Upper lobe of left lung (tissue), 6 donors: Measurements from ENCODE around the gene ZNF740. TPM values are rescaled to one million over a fixed set of nuclear protein-coding genes. Genes with fewer than 3 reads are reported as not detected.
A peak's percentile ranks its signal among the peaks of the same experiment; 100 is the strongest.

Source experiments
- ATAC-seq, 2 donors: fragments of 200-7000 bp; cut with Tn5 transposase; one replicate each; pipeline ENCODE4 v1.9.1; 2022; ENCODE audit warnings: mild to moderate bottlenecking in 2 of 2, moderate library complexity in 2 of 2; ENCODE audit not compliant: low FRiP score in 2 of 2
- DNase-seq, 2 donors: peaks; one replicate each; pipeline ENCODE4 v3.0.0-alpha.2; 2019 to 2020
- H3K27ac ChIP-seq, 4 donors: fragments of 200-600 bp; sonication (generic); one replicate each; pipeline ENCODE4 v1.5.1; 2016 to 2019
- H3K27me3 ChIP-seq, 4 donors: fragments of 200-600 bp; sonication (generic); one replicate each; pipeline ENCODE4 v1.5.1; 2017 to 2019
- H3K36me3 ChIP-seq, 4 donors: fragments of 200-600 bp; sonication (generic); one replicate each; pipeline ENCODE4 v1.5.1; 2016 to 2019
- H3K4me1 ChIP-seq, 4 donors: fragments of 200-600 bp; sonication (generic); one replicate each; pipeline ENCODE4 v1.5.1; 2018 to 2019
- H3K4me3 ChIP-seq, 4 donors: fragments of 200-600 bp; sonication (generic); one replicate each; pipeline ENCODE4 v1.5.1; 2017 to 2019; ENCODE audit warnings: mild to moderate bottlenecking in 2 of 4, moderate library complexity in 1 of 4
- H3K9me3 ChIP-seq, 4 donors: fragments of 200-600 bp; sonication (generic); one replicate each; pipeline ENCODE4 v1.5.1; 2018 to 2019
- CTCF ChIP-seq, 6 experiments: fragments of 450-650 bp in 4 of 6; fragments of 200-600 bp in 2 of 6; sonication (generic) in 2 of 6; IDR thresholded peaks; one replicate each; pipeline ENCODE4 v1.5.1; 2016 to 2019; ENCODE audit warnings: antibody characterized with exemption in 6 of 6
- EP300 ChIP-seq, 4 donors: sonication (generic); formaldehyde crosslinking; IDR thresholded peaks; one replicate each; pipeline ENCODE4 v1.5.1; 2017; ENCODE audit warnings: antibody characterized with exemption in 4 of 4, control low read depth in 2 of 4
- POLR2A ChIP-seq, 4 donors: fragments of 450-650 bp; IDR thresholded peaks; one replicate each; pipeline ENCODE4 v1.5.1; 2016 to 2017; ENCODE audit warnings: antibody characterized with exemption in 4 of 4, mild to moderate bottlenecking in 2 of 4
- POLR2AphosphoS5 ChIP-seq, 2 donors: sonication (generic); formaldehyde crosslinking; IDR thresholded peaks; one replicate each; pipeline ENCODE4 v1.5.1; 2017; ENCODE audit warnings: antibody characterized with exemption in 2 of 2
- WGBS, 2 donors: methylation state at CpG; one replicate each; pipeline ENCODE4 v1.1.5; 2017 to 2018; 5-methylcytosine and 5-hydroxymethylcytosine counted together
- total RNA-seq, 6 donors: library from RNA; depleted of rRNA in 4 of 6; stranded (reverse); fragments of >200 nt in 4 of 6; gene quantifications; one replicate each; pipeline versions ENCODE4 v1.1.0 to v1.2.1, GENCODE V29; 2016 to 2021
- donor health status: DM: no; HTN: no; CAD: no; lungs with moderate emphysema.
- donor health status: DM: no; HTN: yes; CAD: no; lungs with severe emphysema.

The ZNF740 gene
- total RNA-seq, 6 donors from 2014 or later = 9.6 to 52.4 (median 24.0) TPM

DNA sequence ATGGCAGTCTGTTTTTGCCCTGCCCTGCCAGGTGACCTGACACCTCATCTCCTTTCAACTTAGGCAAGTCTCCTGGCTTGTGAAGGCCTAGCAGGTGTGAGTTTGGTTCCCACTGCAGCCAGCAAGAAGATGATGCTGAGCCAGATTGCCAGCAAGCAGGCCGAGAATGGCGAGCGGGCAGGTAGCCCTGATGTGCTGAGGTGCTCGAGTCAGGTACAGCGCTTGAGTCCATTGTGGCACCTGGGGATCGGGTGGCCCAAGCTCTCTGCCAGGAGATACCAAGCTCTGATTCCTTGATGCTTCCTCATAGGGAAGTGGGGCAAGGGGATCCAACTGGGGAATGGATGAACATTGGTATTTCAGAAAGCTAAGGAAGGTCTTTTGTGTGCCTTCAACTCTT is 4.3 kb downstream of the ZNF740 start:
- TF ChIP-seq EP300 (IDR thresholded peaks at IDR 0.05) (no peak), POLR2AphosphoS5 (IDR thresholded peaks at IDR 0.05) (no peak), POLR2A (IDR thresholded peaks at IDR 0.05) (no peak)
- no peak for DNase-seq
- no peak for ATAC-seq
- H3K4me1 ChIP-seq = peaks cover 31 to 39% (median 32%) of the 10 kb centered on the region in 4 donors
- H3K27me3 ChIP-seq = no peaks in the 10 kb centered on the region
- no peak overlapping the region for H3K4me3 ChIP-seq
- H3K36me3 ChIP-seq = peaks cover 40 to 74% (median 49%) of the 10 kb centered on the region in 4 donors
- no peaks in the 10 kb centered on the region for H3K9me3 ChIP-seq
- no peak overlapping the region for H3K27ac ChIP-seq
- WGBS, 2 donors = 96% methylated on average over 6 of the region's 6 CpGs

GRCh38 chr12:53185582-53186153 is 5.1 kb downstream of the ZNF740 start:
- Histone ChIP-seq H3K9me3 (no peaks in the 10 kb centered on the region), H3K27ac (no peak overlapping the region), H3K4me3 (no peak overlapping the region), H3K36me3 (peaks cover 40 to 74% (median 49%) of the 10 kb centered on the region in 4 donors), H3K4me1 (peaks cover 31 to 43% (median 35%) of the 10 kb centered on the region in 4 donors), H3K27me3 (no peaks in the 10 kb centered on the region)
- DNase-seq (no peak), ATAC-seq (no peak)
- 91 to 95% methylated on average over 3 of the region's 3 CpGs for WGBS, 2 donors
- TF ChIP-seq CTCF (IDR thresholded peaks at IDR 0.05) (no peak), POLR2A (IDR thresholded peaks at IDR 0.05) (no peak), POLR2AphosphoS5 (IDR thresholded peaks at IDR 0.05) (no peak), EP300 (IDR thresholded peaks at IDR 0.05) (no peak)

- 88 to 90% methylated on average over 4 of the region's 4 CpGs for WGBS, 2 donors
- Histone ChIP-seq H3K9me3 (no peaks in the 10 kb centered on the region), H3K36me3 (peaks cover 40 to 83% (median 52%) of the 10 kb centered on the region in 4 donors), H3K27me3 (no peaks in the 10 kb centered on the region), H3K4me1 (peaks cover 25 to 35% (median 28%) of the 10 kb centered on the region in 4 donors), H3K4me3 (no peak overlapping the region), H3K27ac (no peak overlapping the region)
- DNase-seq (no peak), ATAC-seq (no peak)
- TF ChIP-seq POLR2A (IDR thresholded peaks at IDR 0.05) = no peak
- no peak for TF ChIP-seq POLR2AphosphoS5 (IDR thresholded peaks at IDR 0.05)
- TF ChIP-seq EP300 (IDR thresholded peaks at IDR 0.05) = no peak
- TF ChIP-seq CTCF (IDR thresholded peaks at IDR 0.05) = no peak
These were observed 6.2 kb downstream of the ZNF740 start for GRCh38 chr12:53186745-53187144.

- no peak for ATAC-seq
- TF ChIP-seq POLR2A (IDR thresholded peaks at IDR 0.05) (no peak), CTCF (IDR thresholded peaks at IDR 0.05) (no peak), POLR2AphosphoS5 (IDR thresholded peaks at IDR 0.05) (no peak), EP300 (IDR thresholded peaks at IDR 0.05) (no peak)
- no peak overlapping the region for H3K4me3 ChIP-seq
- no peak for DNase-seq
- H3K4me1 ChIP-seq = peaks cover 19 to 29% (median 23%) of the 10 kb centered on the region in 4 donors
- 89 to 90% methylated on average over 14 to 15 of the region's 15 CpGs for WGBS, 2 donors
- peaks cover 37 to 79% (median 50%) of the 10 kb centered on the region in 4 donors for H3K36me3 ChIP-seq
- no peak overlapping the region for H3K27ac ChIP-seq
- H3K27me3 ChIP-seq = no peaks in the 10 kb centered on the region
- no peaks in the 10 kb centered on the region for H3K9me3 ChIP-seq
These were observed 6.8 kb downstream of the ZNF740 start for GRCh38 chr12:53187145-53187899.

DNA sequence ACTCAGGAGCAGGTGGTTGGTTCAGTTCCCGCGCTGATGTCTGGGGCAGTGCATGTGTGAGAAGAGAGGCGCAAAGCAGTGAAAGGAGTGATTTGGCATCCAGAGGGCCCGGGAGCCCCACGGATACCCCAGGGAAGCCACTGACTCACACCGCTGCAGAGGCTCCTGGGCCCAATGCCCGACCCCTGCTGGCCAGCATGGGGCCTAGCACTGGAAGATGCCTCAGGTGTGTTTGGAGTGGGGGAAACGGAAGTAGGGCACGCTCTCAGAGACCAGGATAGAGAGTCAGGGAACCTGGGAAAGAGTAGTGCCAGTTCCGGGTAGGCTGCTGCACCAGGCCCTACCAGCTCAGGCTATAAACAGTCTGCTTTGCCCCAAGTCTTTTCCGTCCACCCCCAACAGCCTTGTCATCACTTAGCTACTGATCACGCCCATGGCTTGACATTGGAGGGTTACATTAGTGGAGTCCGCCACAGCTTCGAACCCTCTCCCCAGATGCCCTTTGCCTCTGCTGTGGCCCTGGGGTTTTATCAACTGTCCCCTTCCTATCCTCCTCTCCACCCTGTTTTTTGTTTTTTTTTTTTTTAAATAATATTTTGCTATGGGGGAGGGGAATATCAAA is 9.7 kb downstream of the ZNF740 start:
- TF ChIP-seq POLR2AphosphoS5 (IDR thresholded peaks at IDR 0.05) = no peak
- peak; percentile 54 to 79 (median 64) for TF ChIP-seq CTCF (IDR thresholded peaks at IDR 0.05)
- peak in 1 of 4 donors; percentile 8 for TF ChIP-seq POLR2A (IDR thresholded peaks at IDR 0.05)
- TF ChIP-seq EP300 (IDR thresholded peaks at IDR 0.05) = no peak
- Histone ChIP-seq H3K27ac (no peak overlapping the region), H3K36me3 (peaks cover 24 to 51% (median 35%) of the 10 kb centered on the region in 4 donors), H3K9me3 (no peaks in the 10 kb centered on the region), H3K4me3 (no peak overlapping the region), H3K4me1 (peaks cover 0 to 7% (median 3%) of the 10 kb centered on the region in 4 donors), H3K27me3 (no peaks in the 10 kb centered on the region)
- ATAC-seq (peak; percentile 80 to 87), DNase-seq (peak; percentile 54 to 79)
- WGBS, 2 donors = 61 to 64% methylated on average over 14 of the region's 14 CpGs
